ENCODE measurements around the gene TSPEAR.

- TF ChIP-seq EZH2phosphoT487 (conservative IDR thresholded peaks at IDR 0.05; ENCODE audit: low read length) = no peak
- TF ChIP-seq CTCF (IDR thresholded peaks at IDR 0.05; ENCODE audit: insufficient read depth, low read length, poor library complexity, severe bottlenecking) = no peak
Measured at GRCh38 chr21:44613386-44614155, 97.8 kb downstream of the TSPEAR start.

Data from SU-DHL-6 (cell line).